Activated naive CD4-positive, alpha-beta T cell treated with anti-CD3 and anti-CD28 coated beads, Interleukin-2, amount 50 U/mL, for 72 hours (primary cell): Measurements from ENCODE around the gene DCDC2. TPM values are rescaled to one million over a fixed set of nuclear protein-coding genes. Genes with fewer than 3 reads are reported as not detected.
"Not testable (repeated sequence)": the region's sequence is repeated elsewhere in the genome, so short reads cannot be mapped to it uniquely, and the experiment has no call there.

ENCODE experiments used
- ATAC-seq, 2 donors: fragments of 150-1000 bp; cut with Tn5 transposase; 2 replicates each; pipeline ENCODE4 v1.10.0; 2021; ENCODE audit warnings: mild to moderate bottlenecking in 2 of 2, moderate library complexity in 2 of 2
- DNase-seq, 2 donors: peaks; one replicate each; pipeline ENCODE4 v3.0.0; 2021 to 2022; ENCODE audit warnings: low spot score in 2 of 2
- H3K27ac Mint-ChIP-seq, 2 donors: one replicate each; pipeline ENCODE4 v1.8.0; 2022; ENCODE audit warnings: mild to moderate bottlenecking in 2 of 2, mixed read lengths in 2 of 2
- H3K36me3 Mint-ChIP-seq, 2 donors: one replicate each; pipeline ENCODE4 v1.8.0; 2022; ENCODE audit warnings: mixed read lengths in 2 of 2
- H3K9me3 Mint-ChIP-seq, 2 donors: one replicate each; pipeline ENCODE4 v1.8.0; 2022; ENCODE audit warnings: mixed read lengths in 2 of 2
- total RNA-seq, 2 donors: library from RNA; stranded (reverse); gene quantifications; one replicate each; pipeline ENCODE4 v1.2.3, GENCODE V29; 2022

Gene DCDC2
- total RNA-seq, 2 donors from 2014 or later, result 0.08 to 0.18 TPM

- Mint-ChIP-seq H3K9me3 (no peaks in the 10 kb centered on the region), H3K36me3 (no peaks in the 10 kb centered on the region), H3K27ac (no peak overlapping the region)
- no peak for DNase-seq
- ATAC-seq, result no peak
Observed at GRCh38 chr6:24226541-24226940, 131.3 kb downstream of the DCDC2 start.

DNA sequence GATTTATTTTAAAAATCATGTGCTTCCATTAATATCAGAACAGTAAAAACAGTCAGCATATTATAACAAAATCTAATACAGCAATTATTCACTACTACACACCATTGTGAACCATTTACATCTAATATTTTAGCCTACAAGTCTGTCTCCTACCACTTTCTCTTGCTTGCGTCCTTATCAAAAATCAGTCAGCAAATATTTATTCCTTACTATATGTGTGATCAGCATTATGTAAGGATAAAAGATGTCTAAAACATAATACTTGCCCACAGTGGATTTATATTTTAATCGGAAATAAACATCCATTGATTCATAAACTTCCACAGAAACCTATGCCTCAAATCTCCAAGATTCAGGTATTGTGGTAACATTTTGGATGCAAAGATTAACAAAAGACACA lies 132.0 kb downstream of the DCDC2 start:
- H3K27ac Mint-ChIP-seq, result no peak overlapping the region

GRCh38 chr6:24223115-24223919 lies 134.5 kb downstream of the DCDC2 start:
- H3K9me3 Mint-ChIP-seq, result no peaks in the 10 kb centered on the region
- no peaks in the 10 kb centered on the region for H3K36me3 Mint-ChIP-seq
- H3K27ac Mint-ChIP-seq, result no peak overlapping the region
- DNase-seq (no peak), ATAC-seq (no peak)

More for the DNA sequence above, 132.0 kb downstream of the DCDC2 start:
- no peak for DNase-seq
- Mint-ChIP-seq H3K36me3 (no peaks in the 10 kb centered on the region), H3K9me3 (no peaks in the 10 kb centered on the region)
- no peak for ATAC-seq

DNA sequence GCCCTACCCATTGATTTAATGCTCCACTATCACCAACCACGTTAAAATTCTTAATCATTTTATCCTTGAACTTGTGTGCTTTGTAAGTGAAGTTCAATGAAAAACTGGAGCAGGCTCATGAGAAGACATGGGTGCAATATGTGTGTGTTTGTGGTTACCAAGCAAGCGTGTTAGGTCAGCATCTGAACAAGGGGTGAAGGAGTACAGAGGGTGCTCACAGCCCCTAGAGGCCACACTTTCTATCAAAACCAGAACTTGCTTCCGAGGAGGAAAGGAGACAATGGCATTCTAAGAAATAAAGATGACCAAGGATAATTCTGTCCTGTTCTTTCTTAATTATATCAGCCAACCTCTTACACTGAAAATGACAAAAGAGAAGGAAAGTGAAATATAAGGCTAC lies 138.2 kb downstream of the DCDC2 start:
- DNase-seq (no peak), ATAC-seq (no peak)
- Mint-ChIP-seq H3K9me3 (no peaks in the 10 kb centered on the region), H3K27ac (no peak overlapping the region), H3K36me3 (no peaks in the 10 kb centered on the region)

DNA sequence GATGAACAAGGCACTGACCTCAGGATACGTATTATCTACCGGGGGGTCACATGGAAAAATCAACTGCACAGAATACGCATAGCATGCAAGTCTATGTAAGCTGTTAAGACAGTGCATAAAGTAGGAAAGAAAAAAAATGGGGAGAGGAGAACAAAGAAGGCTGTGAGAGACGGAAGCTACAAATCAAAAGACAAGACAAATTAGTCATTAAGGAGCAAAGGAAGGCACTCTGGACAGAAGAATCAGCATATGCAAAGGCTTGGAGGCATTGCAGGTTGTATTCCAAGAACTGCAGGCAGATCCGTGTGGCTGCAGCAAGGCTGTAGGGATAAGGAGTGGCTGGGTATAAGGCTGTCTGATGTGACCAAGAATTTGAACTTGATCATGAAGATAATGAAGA lies 142.9 kb downstream of the DCDC2 start:
- H3K9me3 Mint-ChIP-seq, result no peaks in the 10 kb centered on the region
- ATAC-seq (no peak), DNase-seq (no peak)
- no peak overlapping the region for H3K27ac Mint-ChIP-seq
- no peaks in the 10 kb centered on the region for H3K36me3 Mint-ChIP-seq

- ATAC-seq (no peak), DNase-seq (no peak)
- Mint-ChIP-seq H3K9me3 (no peaks in the 10 kb centered on the region), H3K27ac (no peak overlapping the region), H3K36me3 (no peaks in the 10 kb centered on the region)
Observed at GRCh38 chr6:24207413-24207812, 150.4 kb downstream of the DCDC2 start.

DNA sequence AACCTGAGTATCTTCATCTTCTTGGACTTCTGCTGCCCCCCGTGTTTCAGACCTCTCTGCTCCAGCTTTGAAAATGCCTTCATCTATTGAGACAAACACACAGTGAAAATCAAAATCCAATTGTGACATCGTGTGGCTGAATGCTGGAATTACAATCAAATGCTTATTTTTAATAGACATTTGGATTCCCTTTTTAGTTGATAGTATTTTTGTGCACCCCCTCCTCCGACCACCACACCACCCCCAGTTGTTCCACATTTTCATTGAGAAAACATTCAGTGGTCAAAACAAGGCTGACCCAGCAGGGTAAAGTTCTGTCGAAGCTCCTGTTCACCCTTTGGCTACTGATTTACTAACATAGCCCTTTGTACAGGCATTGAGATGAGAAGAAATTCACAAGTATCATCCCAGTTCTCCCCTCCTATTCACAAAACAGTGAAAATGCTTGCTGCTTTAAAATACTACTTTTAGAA lies 152.8 kb downstream of the DCDC2 start:
- H3K36me3 Mint-ChIP-seq, result no peaks in the 10 kb centered on the region
- no peaks in the 10 kb centered on the region for H3K9me3 Mint-ChIP-seq
- no peak overlapping the region for H3K27ac Mint-ChIP-seq
- peak in 1 of 2 donors; percentile 43 for ATAC-seq
- peak in 1 of 2 donors; percentile 6 for DNase-seq

GRCh38 chr6:24204113-24204512 lies 153.7 kb downstream of the DCDC2 start:
- not testable (repeated sequence) for H3K36me3 Mint-ChIP-seq, DNase-seq, ATAC-seq, H3K9me3 Mint-ChIP-seq, H3K27ac Mint-ChIP-seq

DNA sequence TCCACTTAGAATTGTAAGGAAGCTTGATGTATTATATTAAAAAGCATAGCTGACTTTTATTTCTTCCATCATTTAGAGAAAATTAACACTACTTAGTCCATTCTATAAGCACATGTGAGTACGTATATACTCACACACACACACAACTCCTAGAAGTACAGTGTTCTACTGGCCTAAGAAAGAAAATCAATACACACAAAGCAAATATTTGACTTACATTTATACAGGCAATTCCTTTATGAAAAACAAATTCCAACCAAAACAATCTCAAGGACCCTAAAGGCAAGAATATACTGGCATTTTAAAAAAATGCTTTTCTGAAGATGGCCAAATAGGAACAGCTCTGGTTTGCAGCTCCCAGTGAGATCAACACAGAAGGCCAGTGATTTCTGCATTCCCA lies 160.0 kb downstream of the DCDC2 start:
- no peak for ATAC-seq
- no peak for DNase-seq
- H3K27ac Mint-ChIP-seq, result no peak overlapping the region
- no peaks in the 10 kb centered on the region for H3K9me3 Mint-ChIP-seq
- H3K36me3 Mint-ChIP-seq, result no peaks in the 10 kb centered on the region

GRCh38 chr6:24195836-24196597 lies 161.8 kb downstream of the DCDC2 start:
- no peak for ATAC-seq
- Mint-ChIP-seq H3K27ac (no peak overlapping the region), H3K36me3 (no peaks in the 10 kb centered on the region), H3K9me3 (no peaks in the 10 kb centered on the region)
- no peak for DNase-seq

DNA sequence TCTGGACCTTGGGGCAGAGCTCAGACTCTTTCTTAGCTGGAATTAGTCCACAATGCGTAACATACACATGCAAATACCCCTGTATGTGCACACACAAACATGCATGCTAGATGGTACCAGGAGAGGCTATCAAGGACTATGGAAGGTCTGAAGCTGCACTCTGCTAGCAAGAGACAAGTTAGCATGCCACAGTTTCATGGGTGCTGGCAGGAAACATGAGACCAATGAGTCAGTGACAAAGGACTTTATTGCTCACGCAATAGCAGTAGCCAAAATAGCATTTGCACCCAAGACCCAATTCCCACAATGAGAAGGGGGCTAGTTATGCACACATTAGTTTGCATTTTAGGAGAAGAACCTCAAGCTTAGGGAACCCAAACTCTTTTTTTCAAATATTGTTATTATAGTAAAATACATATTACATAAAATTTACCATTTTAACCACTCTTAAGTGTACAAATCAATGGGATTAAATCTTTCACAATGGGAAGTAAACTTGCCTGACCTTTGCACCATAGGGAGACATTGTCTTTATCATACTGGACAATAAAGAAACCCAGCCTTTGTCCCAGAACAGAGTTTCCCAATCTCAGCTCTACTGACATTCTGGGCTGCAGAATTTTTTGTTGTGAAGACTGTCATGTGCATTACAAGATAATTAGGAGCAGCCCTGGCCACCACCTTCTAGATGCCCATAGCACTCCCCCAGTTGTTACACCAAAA lies 162.7 kb downstream of the DCDC2 start:
- Mint-ChIP-seq H3K36me3 (no peaks in the 10 kb centered on the region), H3K27ac (no peak overlapping the region), H3K9me3 (no peaks in the 10 kb centered on the region)
- DNase-seq (no peak), ATAC-seq (no peak)

DNA sequence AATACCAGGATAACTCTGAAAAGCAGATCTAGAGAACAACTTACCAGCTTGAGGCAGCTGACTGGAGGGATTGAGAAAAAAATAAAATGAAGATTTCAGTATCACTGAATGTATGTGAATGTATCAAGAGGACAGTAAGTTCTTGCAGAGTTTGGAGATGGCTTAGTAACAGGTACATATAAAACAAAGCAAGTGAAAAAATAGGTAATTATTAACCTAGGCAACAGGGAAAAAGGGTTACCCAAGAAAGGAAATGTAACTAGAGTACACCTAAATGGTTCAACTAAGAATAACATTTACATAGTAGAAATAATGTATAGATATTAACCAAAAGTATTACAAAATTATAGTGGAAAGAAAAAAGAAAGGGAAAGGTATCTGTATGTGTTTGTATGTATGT lies 164.5 kb downstream of the DCDC2 start:
- H3K36me3 Mint-ChIP-seq, result no peaks in the 10 kb centered on the region
- DNase-seq (no peak), ATAC-seq (no peak)
- no peak overlapping the region for H3K27ac Mint-ChIP-seq
- no peaks in the 10 kb centered on the region for H3K9me3 Mint-ChIP-seq

- Mint-ChIP-seq H3K36me3 (no peaks in the 10 kb centered on the region), H3K27ac (no peak overlapping the region), H3K9me3 (no peaks in the 10 kb centered on the region)
- DNase-seq (no peak), ATAC-seq (no peak)
Observed at GRCh38 chr6:24191346-24191745, 166.5 kb downstream of the DCDC2 start.

- ATAC-seq, result no peak
Observed at GRCh38 chr6:24188578-24189080, 169.2 kb downstream of the DCDC2 start.

GRCh38 chr6:24187965-24188577 lies 169.8 kb downstream of the DCDC2 start:
- no peaks in the 10 kb centered on the region for H3K9me3 Mint-ChIP-seq
- no peak overlapping the region for H3K27ac Mint-ChIP-seq
- no peaks in the 10 kb centered on the region for H3K36me3 Mint-ChIP-seq
- no peak for DNase-seq
- ATAC-seq, result no peak

More at GRCh38 chr6:24188578-24189080, 169.2 kb downstream of the DCDC2 start:
- Mint-ChIP-seq H3K36me3 (no peaks in the 10 kb centered on the region), H3K27ac (no peak overlapping the region), H3K9me3 (no peaks in the 10 kb centered on the region)
- no peak for DNase-seq

DNA sequence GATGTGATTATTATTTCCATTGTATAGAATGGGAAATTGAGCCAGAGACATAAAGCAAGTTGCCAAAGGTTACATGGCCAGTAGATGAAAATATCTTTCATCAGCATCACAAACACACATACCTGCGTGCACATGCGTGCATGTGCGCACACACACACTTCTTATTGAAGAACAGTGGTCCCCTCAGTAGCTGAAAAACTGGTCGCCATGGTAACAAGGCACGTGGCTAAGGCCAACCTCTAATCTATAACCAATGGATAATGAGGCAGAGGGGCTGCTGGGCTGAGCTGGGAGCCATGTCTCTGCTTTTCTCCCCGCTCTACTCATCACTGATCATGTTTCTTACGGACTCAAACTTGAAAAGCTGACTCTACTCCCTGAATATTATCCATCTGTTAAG lies 171.5 kb downstream of the DCDC2 start:
- ATAC-seq, result no peak
- H3K9me3 Mint-ChIP-seq, result no peaks in the 10 kb centered on the region
- no peak overlapping the region for H3K27ac Mint-ChIP-seq
- no peaks in the 10 kb centered on the region for H3K36me3 Mint-ChIP-seq
- no peak for DNase-seq
